ENCODE measurements around the gene PRRC2B. TPM values are rescaled to one million over a fixed set of nuclear protein-coding genes. Genes with fewer than 3 reads are reported as not detected.

The PRRC2B gene
- total and polyA plus RNA-seq, 2 of the 13 experiments (the other 11 are each of a cell fraction or from before 2014, with no cell fraction given): 20.8 to 37.4 TPM

DNA sequence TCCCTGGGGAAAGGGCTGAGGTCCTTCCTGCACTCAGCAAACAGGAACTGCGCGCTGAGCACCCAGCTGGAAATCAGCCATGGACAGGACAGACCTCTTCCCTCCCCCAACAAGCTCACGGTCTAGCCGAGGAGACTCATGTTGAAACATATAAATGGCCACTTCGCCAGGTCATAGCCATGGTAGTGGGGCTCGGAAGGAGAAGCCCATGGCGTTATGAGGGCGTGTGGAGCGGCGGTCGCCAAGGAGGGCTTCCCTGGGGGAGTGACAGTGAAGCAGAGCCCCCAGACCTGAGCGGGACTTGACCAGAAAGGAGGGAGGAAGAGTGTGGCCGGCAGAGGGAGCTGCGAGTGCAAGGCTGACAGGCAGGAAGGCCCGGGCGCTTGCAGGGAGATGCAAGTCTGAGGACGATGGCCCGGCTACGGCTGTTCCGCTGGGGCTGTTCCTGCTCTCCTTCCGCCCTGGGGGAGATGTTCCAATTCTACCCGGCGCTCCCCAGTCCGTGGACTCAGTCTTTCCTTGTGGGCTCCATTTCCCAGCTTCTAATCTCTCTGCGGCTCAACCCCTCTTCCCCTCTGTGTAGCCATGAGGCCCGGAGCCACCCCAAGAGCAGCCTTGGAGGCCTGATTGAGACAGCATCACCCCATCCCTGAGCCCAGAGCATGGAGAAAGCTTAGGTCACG, 43.9 kb upstream of the PRRC2B start (continued):
- no peak for TF ChIP-seq ZNF274 (CRISPR knock-in tag; IDR thresholded peaks at IDR 0.05)
- TF ChIP-seq, protein P1, sequence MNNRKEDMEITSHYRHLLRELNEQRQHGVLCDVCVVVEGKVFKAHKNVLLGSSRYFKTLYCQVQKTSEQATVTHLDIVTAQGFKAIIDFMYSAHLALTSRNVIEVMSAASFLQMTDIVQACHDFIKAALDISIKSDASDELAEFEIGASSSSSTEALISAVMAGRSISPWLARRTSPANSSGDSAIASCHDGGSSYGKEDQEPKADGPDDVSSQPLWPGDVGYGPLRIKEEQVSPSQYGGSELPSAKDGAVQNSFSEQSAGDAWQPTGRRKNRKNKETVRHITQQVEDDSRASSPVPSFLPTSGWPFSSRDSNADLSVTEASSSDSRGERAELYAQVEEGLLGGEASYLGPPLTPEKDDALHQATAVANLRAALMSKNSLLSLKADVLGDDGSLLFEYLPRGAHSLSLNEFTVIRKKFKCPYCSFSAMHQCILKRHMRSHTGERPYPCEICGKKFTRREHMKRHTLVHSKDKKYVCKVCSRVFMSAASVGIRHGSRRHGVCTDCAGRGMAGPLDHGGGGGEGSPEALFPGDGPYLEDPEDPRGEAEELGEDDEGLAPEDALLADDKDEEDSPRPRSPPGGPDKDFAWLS (CRISPR knock-in tag; IDR thresholded peaks at IDR 0.05; ENCODE audit: borderline replicate concordance): no peak
- peak; percentile 90; the same call in 1 of the 2 replicates for TF ChIP-seq SMAD1 (CRISPR knock-in tag; IDR thresholded peaks at IDR 0.05; ENCODE audit: borderline replicate concordance, low read depth)
- TF ChIP-seq YEATS2 (CRISPR knock-in tag; IDR thresholded peaks at IDR 0.05; ENCODE audit: borderline replicate concordance): peak; percentile 42; the same call in 1 of the 2 replicates
- no peak for TF ChIP-seq KDM5A (IDR thresholded peaks at IDR 0.05; ENCODE audit: borderline replicate concordance, low read length)
- no peak for TF ChIP-seq HNRNPH1 (optimal IDR thresholded peaks at IDR 0.05; ENCODE audit: low read depth, low read length)
- TF ChIP-seq MEF2D (CRISPR knock-in tag; IDR thresholded peaks at IDR 0.05): no peak
- peak; percentile 31; the same call in 1 of the 2 replicates for TF ChIP-seq GABPB1 (CRISPR knock-in tag; IDR thresholded peaks at IDR 0.05)
- TF ChIP-seq, protein P2, sequence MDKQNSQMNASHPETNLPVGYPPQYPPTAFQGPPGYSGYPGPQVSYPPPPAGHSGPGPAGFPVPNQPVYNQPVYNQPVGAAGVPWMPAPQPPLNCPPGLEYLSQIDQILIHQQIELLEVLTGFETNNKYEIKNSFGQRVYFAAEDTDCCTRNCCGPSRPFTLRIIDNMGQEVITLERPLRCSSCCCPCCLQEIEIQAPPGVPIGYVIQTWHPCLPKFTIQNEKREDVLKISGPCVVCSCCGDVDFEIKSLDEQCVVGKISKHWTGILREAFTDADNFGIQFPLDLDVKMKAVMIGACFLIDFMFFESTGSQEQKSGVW (CRISPR knock-in tag; IDR thresholded peaks at IDR 0.05; ENCODE audit: borderline replicate concordance): no peak
- TF ChIP-seq KLF6 (CRISPR knock-in tag; IDR thresholded peaks at IDR 0.05): no peak
- no peak for TF ChIP-seq ZNF746 (CRISPR knock-in tag; IDR thresholded peaks at IDR 0.05)
- no peak; the same call in 1 of the 2 replicates for TF ChIP-seq ZNF768 (CRISPR knock-in tag; IDR thresholded peaks at IDR 0.05)
- peak; percentile 32; the same call in 1 of the 2 replicates for TF ChIP-seq MYC (CRISPR knock-in tag; IDR thresholded peaks at IDR 0.05; ENCODE audit: borderline replicate concordance)
- no peak for TF ChIP-seq ZNF260 (CRISPR knock-in tag; IDR thresholded peaks at IDR 0.05; ENCODE audit: borderline replicate concordance, low read depth)
- TF ChIP-seq GTF3A (CRISPR knock-in tag; conservative IDR thresholded peaks at IDR 0.05): no peak
- TF ChIP-seq BCL6 (CRISPR knock-in tag; IDR thresholded peaks at IDR 0.05): no peak
- TF ChIP-seq BHLHE40 (IDR thresholded peaks at IDR 0.05; ENCODE audit: low read length): no peak
- TF ChIP-seq MTA3 (CRISPR knock-in tag; IDR thresholded peaks at IDR 0.05): no peak
- TF ChIP-seq ZNF441 (CRISPR knock-in tag; IDR thresholded peaks at IDR 0.05; ENCODE audit: borderline replicate concordance): no peak
